CD4-positive, alpha-beta T cell treated with Interleukin-2 at 100 ng/mL for 4 hours (primary cell): ENCODE measurements around the gene CCDC158.
"Not testable (repeated sequence)": the region's sequence is repeated elsewhere in the genome, so short reads cannot be mapped to it uniquely, and the experiment has no call there.

Source experiments
- DNase-seq: peaks from one replicate; pipeline ENCODE4 v3.0.0-alpha.2; 2020; ENCODE audit warnings: low spot score

The CCDC158 gene

GRCh38 chr4:76311896-76312331 is 109.0 kb downstream of the CCDC158 start:
- DNase-seq, result no peak

- no peak for DNase-seq
These were observed 110.3 kb downstream of the CCDC158 start for GRCh38 chr4:76310683-76311082.

GRCh38 chr4:76309939-76310550 is 110.9 kb downstream of the CCDC158 start:
- no peak for DNase-seq

- no peak for DNase-seq
These were observed 112.4 kb downstream of the CCDC158 start for GRCh38 chr4:76308548-76308947.

GRCh38 chr4:76307660-76308014 is 113.3 kb downstream of the CCDC158 start:
- no peak for DNase-seq

GRCh38 chr4:76306882-76307659 is 113.9 kb downstream of the CCDC158 start:
- DNase-seq, result no peak

- DNase-seq, result peak; percentile 5
These were observed 114.7 kb downstream of the CCDC158 start, which contains the start of gene STBD1 for GRCh38 chr4:76305971-76306881. Gene STBD1 (plus strand): TSS chr4:76306733. CDS start chr4:76306770, 37 bp downstream.

- peak; percentile 6 for DNase-seq
These were observed 115.8 kb downstream of the CCDC158 start for GRCh38 chr4:76305033-76305687.

GRCh38 chr4:76302826-76303438 is 118.0 kb downstream of the CCDC158 start:
- no peak for DNase-seq

GRCh38 chr4:76301775-76302162 is 119.2 kb downstream of the CCDC158 start:
- no peak for DNase-seq

- DNase-seq, result no peak
These were observed 119.7 kb downstream of the CCDC158 start for GRCh38 chr4:76301068-76301774.

- DNase-seq, result no peak
These were observed 120.9 kb downstream of the CCDC158 start for GRCh38 chr4:76300012-76300411.

- no peak for DNase-seq
These were observed 122.7 kb downstream of the CCDC158 start for GRCh38 chr4:76298227-76298626.

GRCh38 chr4:76296286-76296820 is 124.6 kb downstream of the CCDC158 start:
- no peak for DNase-seq

- no peak for DNase-seq
These were observed 127.2 kb downstream of the CCDC158 start for GRCh38 chr4:76293772-76294171.

GRCh38 chr4:76292730-76293129 is 128.2 kb downstream of the CCDC158 start:
- no peak for DNase-seq

GRCh38 chr4:76287811-76288210 is 133.1 kb downstream of the CCDC158 start:
- DNase-seq, result not testable (repeated sequence)

GRCh38 chr4:76283900-76284299 is 137.0 kb downstream of the CCDC158 start:
- DNase-seq, result no peak

- no peak for DNase-seq
These were observed 137.8 kb downstream of the CCDC158 start for GRCh38 chr4:76282941-76283689.

- DNase-seq, result not testable (repeated sequence)
These were observed 139.3 kb downstream of the CCDC158 start for GRCh38 chr4:76281594-76281993.
